RWPE2 (cell line): ENCODE results near the gene LDB1.

Experiments
- ATAC-seq: fragments of 200-7000 bp; cut with Tn5 transposase; 3 replicates; pipeline ENCODE4 v1.9.1; 2021; ENCODE audit warnings: low read depth
- DNase-seq: peaks from one replicate; pipeline ENCODE4 v3.0.0-alpha.2; 2020; ENCODE audit warnings: low spot score
- H3K27ac ChIP-seq: fragments of 450-650 bp; 2 replicates; pipeline ENCODE4 v1.5.1; 2017; ENCODE audit warnings: mild to moderate bottlenecking; ENCODE audit not compliant: poor library complexity, severe bottlenecking
- H3K27me3 ChIP-seq: fragments of 250-450 bp; sonication (Bioruptor Pico); 2 replicates; pipeline ENCODE4 v1.5.1; 2021; ENCODE audit warnings: mild to moderate bottlenecking, moderate library complexity; ENCODE audit not compliant: insufficient read depth, poor library complexity, severe bottlenecking
- H3K36me3 ChIP-seq: fragments of 250-450 bp; sonication (Bioruptor Pico); 2 replicates; pipeline ENCODE4 v1.5.1; 2020; ENCODE audit warnings: low read depth, mild to moderate bottlenecking, moderate library complexity
- H3K4me1 ChIP-seq: fragments of 250-450 bp; sonication (Bioruptor Pico); 2 replicates; pipeline ENCODE4 v1.5.1; 2021; ENCODE audit warnings: mild to moderate bottlenecking, moderate library complexity; ENCODE audit not compliant: insufficient read depth, poor library complexity, severe bottlenecking
- H3K4me3 ChIP-seq: fragments of 250-450 bp; sonication (Bioruptor Pico); 2 replicates; pipeline ENCODE4 v1.5.1; 2021; ENCODE audit warnings: mild to moderate bottlenecking, moderate library complexity; ENCODE audit not compliant: severe bottlenecking
- H3K9me3 ChIP-seq: fragments of 250-450 bp; sonication (Bioruptor Pico); 2 replicates; pipeline ENCODE4 v1.5.1; 2021; ENCODE audit warnings: mild to moderate bottlenecking, moderate library complexity; ENCODE audit not compliant: severe bottlenecking
- CTCF ChIP-seq: fragments of 450-650 bp; IDR thresholded peaks from one replicate; pipeline ENCODE4 v1.5.1; 2017; ENCODE audit warnings: mild to moderate bottlenecking, moderate library complexity; ENCODE audit not compliant: poor library complexity, severe bottlenecking

Gene LDB1

DNA sequence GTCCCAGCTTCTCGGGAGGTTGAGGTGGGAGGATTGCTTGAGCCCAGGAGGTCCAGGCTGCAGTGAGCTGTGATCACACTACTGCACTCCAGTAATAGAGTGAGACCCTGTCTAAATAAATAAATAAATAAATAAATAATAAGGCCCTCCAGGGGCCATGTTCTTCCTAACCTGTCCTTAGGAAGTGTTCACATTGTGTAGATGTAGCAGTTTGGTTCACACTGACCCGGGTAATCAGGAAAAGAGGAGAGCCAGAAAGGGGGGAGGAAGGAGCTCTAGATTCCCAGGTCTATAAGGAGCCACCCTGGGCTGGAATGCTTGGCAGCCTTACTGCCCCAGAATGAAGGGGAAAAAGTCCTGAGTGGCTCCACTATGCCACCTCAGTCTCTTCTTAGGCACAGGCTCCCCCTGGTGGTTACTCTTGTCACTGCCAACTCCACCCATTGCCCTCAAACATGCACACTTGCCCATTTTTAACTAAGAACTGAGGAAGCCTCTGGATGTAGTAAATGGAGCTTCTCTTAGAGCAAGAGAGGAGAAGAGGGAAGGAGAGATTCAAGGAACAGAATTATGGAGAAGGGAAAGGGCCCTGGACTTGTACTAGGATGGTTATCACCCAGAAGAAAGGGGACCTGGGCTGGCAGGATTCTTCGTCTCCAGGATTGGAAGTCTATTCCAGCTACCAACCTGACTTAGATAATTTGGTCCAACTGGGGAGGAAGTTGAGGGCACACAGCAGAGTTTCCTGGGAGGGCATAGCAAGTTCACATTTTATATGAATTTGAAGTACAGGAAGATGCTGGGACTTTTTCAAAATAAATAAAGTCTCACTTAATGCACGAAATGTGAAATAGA lies 47.3 kb downstream of the LDB1 start:
- Histone ChIP-seq H3K4me3 (no peak overlapping the region), H3K27me3 (no peaks in the 10 kb centered on the region), H3K36me3 (peaks cover 3% of the 10 kb centered on the region; the same call in 1 of the 2 replicates), H3K4me1 (no peaks in the 10 kb centered on the region), H3K27ac (no peak overlapping the region), H3K9me3 (no peaks in the 10 kb centered on the region)
- TF ChIP-seq CTCF = peak; percentile 94
- DNase-seq (peak; percentile 67), ATAC-seq (peak; percentile 88)

GRCh38 chr10:102069071-102069470 lies 51.1 kb downstream of the LDB1 start:
- no peaks in the 10 kb centered on the region for H3K27me3 ChIP-seq
- ATAC-seq (no peak), DNase-seq (no peak)
- peaks cover 4% of the 10 kb centered on the region for H3K4me1 ChIP-seq
- peaks cover 8% of the 10 kb centered on the region; the same call in 1 of the 2 replicates for H3K36me3 ChIP-seq
- H3K4me3 ChIP-seq = no peak overlapping the region
- H3K27ac ChIP-seq = no peak overlapping the region
- TF ChIP-seq CTCF = no peak
- H3K9me3 ChIP-seq = no peaks in the 10 kb centered on the region

- Histone ChIP-seq H3K27ac (no peak overlapping the region), H3K4me1 (peaks cover 4% of the 10 kb centered on the region), H3K9me3 (no peaks in the 10 kb centered on the region), H3K27me3 (no peaks in the 10 kb centered on the region), H3K4me3 (no peak overlapping the region), H3K36me3 (peaks cover 8% of the 10 kb centered on the region; the same call in 1 of the 2 replicates)
- ATAC-seq (no peak), DNase-seq (no peak)
- no peak for TF ChIP-seq CTCF
Observed at GRCh38 chr10:102068216-102068615, 52.0 kb downstream of the LDB1 start.

DNA sequence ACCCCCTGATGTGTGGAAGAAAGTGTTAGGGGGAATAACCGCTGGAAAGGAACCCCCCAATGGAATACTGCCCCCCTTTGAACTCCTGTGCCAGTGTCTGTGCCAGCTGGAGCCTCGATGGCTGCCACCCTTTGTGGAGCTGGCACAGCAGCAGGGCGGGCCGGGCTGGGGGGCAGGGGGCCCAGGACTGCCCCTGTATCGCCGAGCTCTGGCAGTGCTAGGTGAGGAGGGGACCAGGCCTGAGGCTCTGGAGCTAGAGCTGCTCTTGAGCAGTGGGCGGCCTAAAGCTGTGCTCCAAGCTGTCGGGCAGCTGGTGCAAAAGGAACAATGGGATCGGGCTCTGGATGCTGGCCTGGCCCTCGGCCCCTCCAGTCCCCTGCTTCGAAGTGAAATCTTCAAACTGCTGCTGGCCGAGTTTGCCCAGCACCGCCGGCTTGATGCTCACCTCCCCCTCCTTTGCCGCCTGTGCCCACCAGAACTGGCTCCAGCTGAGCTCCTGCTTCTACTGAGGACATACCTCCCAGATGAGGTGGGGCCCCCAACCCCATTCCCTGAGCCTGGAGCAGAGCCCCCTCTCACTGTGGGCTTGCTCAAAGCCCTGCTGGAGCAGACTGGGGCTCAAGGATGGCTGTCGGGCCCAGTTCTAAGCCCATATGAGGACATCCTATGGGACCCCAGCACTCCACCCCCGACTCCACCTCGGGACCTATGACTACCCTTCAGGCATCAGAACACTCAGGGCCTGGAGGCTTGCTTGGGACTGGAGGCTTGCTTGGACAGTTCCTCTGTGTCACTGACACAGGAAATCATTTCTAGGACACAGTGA lies 52.9 kb downstream of the LDB1 start:
- Histone ChIP-seq H3K27ac (no peak overlapping the region), H3K27me3 (no peaks in the 10 kb centered on the region), H3K36me3 (peaks cover 8% of the 10 kb centered on the region; the same call in 1 of the 2 replicates), H3K9me3 (no peaks in the 10 kb centered on the region), H3K4me1 (peaks cover 4% of the 10 kb centered on the region), H3K4me3 (no peak overlapping the region)
- DNase-seq (no peak), ATAC-seq (no peak)
- TF ChIP-seq CTCF = no peak
